EL (cell line): ENCODE results near the gene ARSI.

Experiments
- DNase-seq: peaks from one replicate; pipeline ENCODE4 v3.0.0-alpha.2; 2016

ARSI gene

DNA sequence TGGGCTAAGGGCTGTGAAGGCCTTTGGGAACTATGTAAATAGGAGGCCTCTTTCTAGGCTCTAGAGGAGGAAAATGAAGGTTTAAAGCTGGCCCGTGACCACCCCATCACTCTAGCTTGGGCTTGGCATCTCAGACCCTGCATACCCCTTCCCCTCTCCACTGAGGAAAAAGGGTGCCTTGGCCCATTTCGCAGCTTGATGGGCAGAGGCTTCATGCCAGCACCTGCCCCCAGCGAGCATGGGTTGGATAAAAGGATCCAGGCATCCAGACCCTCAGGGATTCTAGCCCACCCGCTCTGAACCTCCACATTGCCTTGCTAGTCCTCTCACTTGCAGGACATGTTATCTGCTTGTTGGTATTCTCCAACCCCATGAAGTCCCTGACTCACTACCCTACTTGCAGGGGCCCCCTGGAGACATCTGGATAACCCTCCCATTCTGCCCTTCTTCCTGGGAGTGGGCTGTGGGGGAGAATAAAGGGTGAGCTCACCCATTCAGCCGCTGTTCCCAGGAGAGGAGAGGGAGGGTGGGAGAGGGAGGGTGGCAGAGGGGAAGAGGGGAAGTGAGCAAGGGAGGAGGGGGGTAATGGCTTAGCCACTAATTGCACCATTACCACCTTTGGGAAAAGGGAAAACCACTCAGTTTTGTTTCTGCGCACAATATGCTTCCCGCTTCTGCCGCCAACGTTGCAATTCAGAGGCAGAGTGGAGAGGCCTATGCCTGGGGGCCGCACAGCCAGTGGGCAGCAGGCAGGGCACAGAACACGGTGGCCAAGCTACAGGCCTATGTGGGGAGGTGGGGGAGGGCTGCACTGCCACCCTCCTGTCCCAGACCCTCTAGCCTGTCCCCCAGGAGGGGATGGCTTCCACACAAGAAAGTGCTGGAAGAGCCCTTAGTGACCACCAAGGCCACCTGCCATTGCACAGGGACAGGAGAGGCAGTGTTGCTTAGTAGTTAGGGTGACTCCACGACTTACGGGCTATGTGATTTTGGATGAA lies 11.0 kb downstream of the ARSI start:
- DNase-seq: no peak

DNA sequence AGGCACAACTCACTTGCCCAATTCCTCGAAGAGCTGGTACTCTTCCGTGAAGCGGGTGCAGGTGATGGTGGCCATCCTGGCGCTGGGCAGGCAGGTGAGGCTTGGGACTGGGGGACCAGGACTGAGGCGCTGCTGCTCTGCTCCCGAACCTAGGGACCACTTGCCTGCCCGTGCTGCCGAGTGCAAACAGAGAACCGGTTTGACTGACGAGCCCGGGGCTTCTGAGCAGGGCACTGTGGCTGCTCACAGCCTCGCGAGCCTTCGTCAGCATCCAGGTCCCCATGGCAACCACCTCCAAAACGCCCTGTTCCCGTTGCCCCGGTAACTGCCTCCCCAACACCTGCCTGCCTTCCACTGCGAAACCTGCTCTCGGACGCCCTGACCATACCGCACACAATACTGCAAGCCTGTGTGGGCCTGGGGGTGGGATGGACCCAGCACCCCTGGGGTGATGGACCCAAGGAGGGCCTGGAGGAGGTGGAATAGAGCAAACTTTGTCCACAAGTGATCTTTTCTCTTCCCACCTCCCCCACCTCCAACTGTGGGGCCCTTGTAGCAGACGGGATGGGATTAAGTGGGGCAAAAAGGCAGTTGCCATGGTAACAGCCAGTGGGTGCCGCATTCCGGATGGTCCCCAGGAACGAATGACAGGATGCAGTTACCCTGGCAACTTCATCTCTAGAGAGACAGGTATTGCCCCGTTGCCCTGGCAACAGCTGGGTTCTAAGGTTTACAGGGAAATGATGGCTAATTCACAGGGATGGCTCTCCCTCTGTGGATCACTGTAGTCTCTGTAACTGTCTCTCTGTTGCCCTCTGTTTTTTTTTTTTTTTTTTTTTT lies 12.9 kb downstream of the ARSI start, which contains the start of gene CAMK2A:
Gene CAMK2A (minus strand): TSS at position 223 of the 840 bp plus-strand sequence. CDS start 148 bp downstream, at position 75.
- DNase-seq: no peak

DNA sequence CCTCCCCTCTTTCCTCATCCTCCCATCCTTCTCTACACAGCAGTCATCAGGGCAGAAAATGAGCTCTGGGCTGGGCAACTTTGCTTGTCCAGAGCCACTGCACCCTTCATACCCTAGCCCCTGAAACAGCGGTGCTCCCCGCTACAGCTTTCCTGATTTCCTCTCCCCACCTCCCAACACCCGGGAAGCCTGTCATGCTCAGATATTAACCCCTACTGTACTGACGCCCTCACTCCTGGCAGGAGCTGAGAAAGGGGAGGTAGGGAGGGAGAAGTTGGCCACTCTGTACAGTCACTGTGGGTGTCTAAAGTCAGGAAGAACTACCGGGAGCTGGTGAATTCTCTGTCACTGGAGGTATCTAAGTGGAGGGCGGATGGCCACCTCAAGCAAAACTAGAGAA lies 13.9 kb downstream of the ARSI start:
- DNase-seq: no peak

- DNase-seq: no peak
These were observed 14.3 kb downstream of the ARSI start for GRCh38 chr5:150288361-150288760.

GRCh38 chr5:150286820-150287219 lies 15.9 kb downstream of the ARSI start:
- no peak for DNase-seq

DNA sequence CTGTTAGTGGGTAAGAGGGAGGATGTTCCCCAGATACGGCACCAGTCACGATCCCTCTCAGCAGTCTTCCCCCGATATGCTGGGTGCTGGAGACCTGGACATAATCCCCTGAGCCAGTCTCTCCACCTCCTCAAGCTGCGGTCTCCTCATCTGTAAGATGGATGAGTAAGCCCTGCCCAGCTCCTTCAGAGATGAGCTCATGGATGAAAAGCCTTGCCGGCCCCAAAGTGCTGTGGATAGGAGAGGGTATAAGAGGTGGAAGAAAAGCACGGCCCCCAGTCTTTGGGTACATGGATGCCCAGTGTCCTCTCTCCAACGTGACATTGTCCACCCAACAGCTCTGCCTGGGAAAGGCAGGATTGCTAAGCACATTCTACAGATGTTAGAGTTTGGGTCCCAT lies 17.6 kb downstream of the ARSI start:
- DNase-seq: no peak

- no peak for DNase-seq
These were observed 18.4 kb downstream of the ARSI start for GRCh38 chr5:150284311-150284710.

- DNase-seq: no peak
These were observed 18.8 kb downstream of the ARSI start for GRCh38 chr5:150283904-150284303.

- no peak for DNase-seq
These were observed 20.7 kb downstream of the ARSI start for GRCh38 chr5:150281987-150282386.

DNA sequence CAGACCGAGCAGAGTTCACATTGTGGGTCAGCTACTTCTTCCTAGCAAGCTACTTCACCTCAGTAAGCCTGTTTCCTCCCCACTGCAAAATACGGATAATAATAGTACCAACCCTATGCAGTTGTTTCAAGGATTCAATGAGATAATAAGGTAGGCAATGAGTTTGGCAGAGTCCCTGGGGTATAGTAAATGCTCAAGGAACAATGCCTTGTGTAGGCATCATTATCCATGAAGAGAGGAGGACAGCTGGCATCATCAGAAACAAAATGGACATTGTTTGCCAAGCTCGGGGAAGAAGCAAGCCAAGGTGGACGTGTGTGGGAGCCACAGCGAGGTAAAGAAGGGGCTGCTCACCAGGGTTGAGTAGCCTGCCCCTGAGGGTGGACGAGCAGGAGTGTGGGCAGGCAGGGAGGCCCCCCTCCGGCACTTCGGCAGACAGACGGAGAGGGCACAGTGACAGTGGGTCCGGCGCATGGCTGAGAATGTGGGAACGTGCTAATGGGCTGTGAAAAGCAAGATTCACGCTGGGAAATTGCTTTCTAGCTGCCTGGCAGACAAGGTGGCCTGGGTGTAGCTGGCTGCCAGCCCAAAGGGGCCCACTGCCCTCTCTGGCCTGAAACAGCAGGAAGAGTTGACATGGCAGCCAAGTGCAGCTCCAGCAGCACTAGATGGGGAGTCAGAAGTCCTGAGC lies 23.2 kb downstream of the ARSI start:
- no peak for DNase-seq

DNA sequence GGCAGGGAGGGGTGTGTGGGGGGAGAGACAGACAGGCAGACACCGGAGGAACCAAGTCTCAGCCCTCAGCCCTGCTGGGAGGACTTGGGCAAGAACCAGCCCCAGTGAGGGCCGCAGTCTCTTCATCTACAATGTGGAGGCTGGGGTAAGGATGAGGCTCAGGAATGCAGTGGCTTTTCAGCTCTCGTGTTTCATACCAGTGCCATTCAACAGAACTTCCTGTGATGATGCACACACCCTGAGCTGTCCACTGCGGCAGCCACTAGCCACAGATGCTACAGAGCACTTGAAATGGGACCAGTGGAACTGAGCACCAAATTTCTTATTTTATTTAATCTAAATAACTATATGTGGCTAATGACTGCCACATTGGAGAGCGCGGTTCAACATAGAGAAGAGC lies 23.8 kb downstream of the ARSI start:
- peak; percentile 88 for DNase-seq

GRCh38 chr5:150278046-150278730 lies 24.5 kb downstream of the ARSI start:
- no peak for DNase-seq

GRCh38 chr5:150277043-150277442 lies 25.7 kb downstream of the ARSI start:
- no peak for DNase-seq

DNA sequence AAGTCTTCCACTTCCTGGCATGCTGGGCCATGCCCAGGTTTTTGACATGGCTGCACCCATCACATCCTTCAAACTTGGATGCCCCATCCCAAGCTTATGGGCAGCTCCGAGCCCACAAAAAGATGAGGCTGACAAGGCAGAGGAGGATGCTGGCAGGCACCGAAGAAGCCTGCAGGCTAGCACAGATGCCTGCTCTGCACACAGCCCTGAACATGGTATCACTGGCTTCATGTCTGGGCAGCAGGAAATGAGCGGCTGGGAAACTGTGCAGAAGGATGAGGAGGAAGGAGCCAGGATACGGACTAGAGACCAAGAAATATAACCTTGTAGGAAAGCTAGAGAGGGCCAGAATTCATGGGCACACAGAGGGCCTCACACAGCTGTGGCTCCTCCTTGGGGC lies 27.9 kb downstream of the ARSI start:
- DNase-seq: no peak

- peak; percentile 68 for DNase-seq
These were observed 30.2 kb downstream of the ARSI start for GRCh38 chr5:150272531-150272930.

GRCh38 chr5:150271923-150272322 lies 30.8 kb downstream of the ARSI start:
- no peak for DNase-seq

- DNase-seq: no peak
These were observed 31.4 kb downstream of the ARSI start for GRCh38 chr5:150271296-150271692.

GRCh38 chr5:150270541-150271295 lies 32.0 kb downstream of the ARSI start:
- DNase-seq: no peak

- DNase-seq: no peak
These were observed 35.8 kb downstream of the ARSI start for GRCh38 chr5:150266871-150267291.

DNA sequence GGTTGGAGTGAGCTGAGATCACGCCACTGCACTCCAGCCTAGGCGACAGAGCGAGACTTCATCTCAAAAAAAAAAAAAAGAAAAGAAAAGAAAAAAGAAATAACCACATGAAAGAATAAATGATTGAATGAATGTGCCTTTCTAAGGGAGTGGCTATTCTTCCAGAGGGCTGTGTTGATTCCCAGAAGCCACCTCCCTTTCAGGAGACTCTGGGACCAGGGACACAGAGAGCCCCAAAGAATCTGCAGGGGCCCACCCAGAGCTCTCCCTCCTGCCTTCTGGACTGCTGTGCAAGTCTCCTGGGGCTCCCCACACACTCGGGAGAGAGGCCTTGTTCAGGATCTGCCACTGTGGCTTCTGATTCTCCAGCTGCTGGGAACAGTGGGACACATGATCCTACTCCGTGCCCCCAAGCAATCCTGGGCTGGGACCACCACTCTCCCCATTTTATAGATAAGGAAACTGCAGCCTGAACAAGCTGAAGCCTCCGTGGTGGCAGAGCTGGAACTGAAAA lies 36.8 kb downstream of the ARSI start:
- DNase-seq: no peak
